Endothelial cell of umbilical vein (primary cell): Measurements from ENCODE around the gene CENPS. TPM values are rescaled to one million over a fixed set of nuclear protein-coding genes. Genes with fewer than 3 reads are reported as not detected.

Source experiments
- Bru-seq: library from RNA; stranded (reverse); fragments of 400-500 nt; gene quantifications from one replicate; lab custom pipeline; 2021; lab: Mats Ljungman, UMichigan
- BruChase-seq, 2 experiments: library from RNA; stranded (reverse); fragments of 400-500 nt; gene quantifications; one replicate each; lab custom pipeline; 2021; lab: Mats Ljungman, UMichigan
- BruUV-seq: library from RNA; stranded (reverse); fragments of 400-500 nt; replicated peaks from 2 replicates; lab custom pipeline; 2021; lab: Mats Ljungman, UMichigan
- CTCF ChIA-PET: fragments of 300-600, 350-600 bp; sonication (Branson Sonifier 250); formaldehyde crosslinking; loops from one replicate; lab custom pipeline; 2021; ENCODE audit warnings: antibody characterized with exemption, inconsistent platforms; lab: Charles Lee
- POLR2A ChIA-PET: fragments of 300-600, 350-600 bp; sonication (Branson Sonifier 250); formaldehyde crosslinking; loops from one replicate; lab custom pipeline; 2021; ENCODE audit warnings: antibody characterized with exemption, inconsistent platforms; lab: Charles Lee
- DNase-seq: peaks from one replicate; pipeline ENCODE4 v3.0.0-alpha.2; 2011; ENCODE audit warnings: low read depth, low spot score
- FAIRE-seq: peaks from 2 replicates; lab custom pipeline; 2011; peaks lifted over from hg19 to GRCh38; lab: Jason Lieb, UNC
- H2AFZ ChIP-seq: 2 replicates; pipeline ENCODE4 v1.6.0; 2012; ENCODE audit warnings: low read depth, low read length, control low read depth, inconsistent platforms
- H3K27ac ChIP-seq: 2 replicates; pipeline ENCODE4 v1.5.1; 2011; ENCODE audit warnings: low read depth, mild to moderate bottlenecking, control low read depth, low read length, moderate library complexity; ENCODE audit not compliant: insufficient read depth
- H3K27me3 ChIP-seq, 2 experiments: 2 replicates each; pipeline versions ENCODE4 v1.6.0 to v1.6.1; 2011; ENCODE audit warnings: low read length in 2 of 2, mixed read lengths in 1 of 2; ENCODE audit not compliant: control insufficient read depth in 2 of 2, insufficient read depth in 2 of 2
- H3K36me3 ChIP-seq, 2 experiments: 2 replicates in 1 of 2; 3 replicates in 1 of 2; pipeline ENCODE4 v1.5.1; 2011; ENCODE audit warnings: low read length in 2 of 2, mild to moderate bottlenecking in 1 of 2, moderate library complexity in 1 of 2; ENCODE audit not compliant: control insufficient read depth in 2 of 2, insufficient read depth in 2 of 2; ENCODE audit errors: extremely low read depth in 1 of 2
- H3K4me1 ChIP-seq: 3 replicates; pipeline ENCODE4 v1.5.1; 2011; ENCODE audit warnings: mild to moderate bottlenecking, low read length; ENCODE audit not compliant: control insufficient read depth, insufficient read depth; ENCODE audit errors: extremely low read depth
- H3K4me2 ChIP-seq: 2 replicates; pipeline ENCODE4 v1.6.1; 2011; ENCODE audit warnings: low read length, control low read depth, mixed read lengths; ENCODE audit not compliant: insufficient read depth
- H3K4me3 ChIP-seq, 3 experiments: fragments of 200-600 bp in 1 of 3; sonication (generic), shearing (Covaris generic) in 1 of 3; replicated peaks in 1 of 3; 2 replicates each; pipeline ENCODE4 v1.5.1; 2011 to 2016; ENCODE audit warnings: control low read depth in 3 of 3, low read length in 3 of 3, mild to moderate bottlenecking in 2 of 3, inconsistent platforms in 1 of 3, low read depth in 1 of 3, moderate library complexity in 1 of 3; ENCODE audit not compliant: insufficient read depth in 1 of 3
- H3K79me2 ChIP-seq: 2 replicates; pipeline ENCODE4 v1.6.0; 2012; ENCODE audit warnings: low read length, inconsistent platforms; ENCODE audit not compliant: control insufficient read depth, insufficient read depth
- H3K9ac ChIP-seq: replicated peaks from 2 replicates; pipeline ENCODE3; 2011; ENCODE audit warnings: low read length, control low read depth; ENCODE audit not compliant: insufficient read depth; ENCODE audit errors: extremely low read depth
- H3K9me1 ChIP-seq: replicated peaks from 3 replicates; pipeline ENCODE4 v1.6.0; 2011; ENCODE audit warnings: mild to moderate bottlenecking, low read length; ENCODE audit not compliant: control insufficient read depth, insufficient read depth; ENCODE audit errors: extremely low read depth
- H3K9me3 ChIP-seq: replicated peaks from 2 replicates; pipeline ENCODE4 v1.5.1; 2012; ENCODE audit warnings: low read length, inconsistent platforms; ENCODE audit not compliant: control insufficient read depth, insufficient read depth
- H4K20me1 ChIP-seq: replicated peaks from 2 replicates; pipeline ENCODE3; 2011; ENCODE audit warnings: mild to moderate bottlenecking, low read length; ENCODE audit not compliant: control insufficient read depth, insufficient read depth; ENCODE audit errors: extremely low read depth
- EZH2 ChIP-seq: IDR thresholded peaks from 2 replicates; pipeline ENCODE4 v1.6.1; 2012; ENCODE audit warnings: borderline replicate concordance, low read depth, mild to moderate bottlenecking, moderate library complexity, low read length, inconsistent platforms; ENCODE audit not compliant: severe bottlenecking
- FOS ChIP-seq: IDR thresholded peaks from 2 replicates; pipeline ENCODE4 v1.6.1; 2011; ENCODE audit warnings: mild to moderate bottlenecking, low read length, moderate library complexity, borderline replicate concordance; ENCODE audit not compliant: insufficient read depth
- GATA2 ChIP-seq: IDR thresholded peaks from 2 replicates; pipeline ENCODE4 v1.7.0; 2011; ENCODE audit warnings: low read depth, mild to moderate bottlenecking, moderate library complexity, mixed read lengths, low read length; ENCODE audit not compliant: insufficient read length, insufficient read depth
- JUN ChIP-seq: IDR thresholded peaks from 2 replicates; pipeline ENCODE4 v1.6.1; 2011; ENCODE audit warnings: borderline replicate concordance, low read depth; ENCODE audit not compliant: insufficient read length, insufficient read depth
- MAX ChIP-seq: IDR thresholded peaks from 2 replicates; pipeline ENCODE4 v1.6.1; 2011; ENCODE audit not compliant: insufficient read depth, insufficient read length
- MYC ChIP-seq: IDR thresholded peaks from one replicate; pipeline ENCODE4 v1.6.1; 2011; ENCODE audit warnings: mild to moderate bottlenecking, low read depth, low read length
- POLR2A ChIP-seq: IDR thresholded peaks from 2 replicates; pipeline ENCODE4 v1.6.1; 2012; ENCODE audit warnings: low read depth, mild to moderate bottlenecking, control low read depth, low read length
- POLR2AphosphoS5 ChIP-seq: IDR thresholded peaks from 2 replicates; pipeline ENCODE4 v1.6.1; 2012; ENCODE audit warnings: low read depth, mild to moderate bottlenecking, control low read depth, low read length, moderate library complexity; ENCODE audit not compliant: insufficient read depth
- dilution Hi-C: fragments of 300-500 bp; cut with MboI; formaldehyde crosslinking; loops from one replicate; pipeline ENCODE4 v1.15.0; 2019; ENCODE audit warnings: low sequenced_read_pairs; ENCODE audit not compliant: extremely low pct_ligation_motif_present
- intact Hi-C: fragments of 100-400 bp; cut with micrococcal nuclease; formaldehyde crosslinking; loops from one replicate; pipeline ENCODE4 v1.10.0; 2022
- long read RNA-seq: library from polyadenylated mRNA; stranded (forward); transcript quantifications from one replicate; pipeline ENCODE4 v2.0.0, GENCODE V29; 2021
- polyA minus RNA-seq, 3 experiments: library from RNA; depleted of rRNA, polyadenylated mRNA; stranded (reverse); fragments of >200 nt; gene quantifications; 1 replicate in 1 of 3; 2 replicates in 2 of 3; pipeline ENCODE4 v1.2.3, GENCODE V29; 2011
- polyA plus RNA-seq, 4 experiments: library from polyadenylated mRNA; depleted of rRNA in 3 of 4; stranded (reverse) in 3 of 4; unstranded in 1 of 4; fragments of >200 nt; gene quantifications; 2 replicates each; pipeline versions ENCODE4 v1.2.1 to v1.2.3, GENCODE V29; 2011 to 2012; ENCODE audit warnings: missing spikeins in 1 of 4
- total RNA-seq: library from RNA; stranded (reverse); gene quantifications from 2 replicates; pipeline ENCODE4 v1.2.3, GENCODE V29; 2021
- TF ChIP-seq, protein P1 (sequence below), 2 donors: IDR thresholded peaks; 1 replicate in 1 of 2; 2 replicates in 1 of 2; pipeline ENCODE4 v1.5.1; 2011; ENCODE audit warnings: low read length in 2 of 2, mild to moderate bottlenecking in 2 of 2, moderate library complexity in 2 of 2, control low read depth in 1 of 2, inconsistent platforms in 1 of 2, low read depth in 1 of 2; ENCODE audit not compliant: insufficient read depth in 1 of 2; ENCODE audit errors: extremely low read depth in 1 of 2

Gene CENPS
- 16.2 and 17.0 TPM in 2 replicates for total RNA-seq
- polyA plus RNA-seq, result 8.7 and 10.2 TPM in 2 replicates
- 9.0 and 11.3 TPM in 2 replicates for polyA plus RNA-seq (2011; cell fraction: cytosol; rRNA removed)
- polyA plus RNA-seq (2011; cell fraction: nucleus; rRNA removed), result 4.8 and 5.6 TPM in 2 replicates
- 12.6 and 17.0 TPM in 2 replicates for polyA plus RNA-seq (2012)
- polyA minus RNA-seq, result 1.0 and 1.2 TPM in 2 replicates
- 9.5 TPM for polyA minus RNA-seq (2011; cell fraction: cytosol; rRNA and poly(A)+ RNA removed)
- 3.4 and 10.4 TPM in 2 replicates for polyA minus RNA-seq (2011; cell fraction: nucleus; rRNA and poly(A)+ RNA removed)
- Bru-seq, nascent RNA, result percentile 62 among the genes with signal in this experiment
- percentile 79 among the genes with signal in this experiment for BruChase-seq, experiment 1, labeled RNA remaining after a 6-hour chase
- BruChase-seq, experiment 2, labeled RNA remaining after a 2-hour chase, result percentile 74 among the genes with signal in this experiment
- long read RNA-seq, transcript CENPS-201 (5 exons, 896 nt), result major isoform, 28 of 58 reads
- long read RNA-seq, transcript CENPS-204 (5 exons, 914 nt), result minor isoform, 25 of 58 reads
- long read RNA-seq, partial matches to known transcripts, result 0 of 58 reads
- long read RNA-seq, other reads (novel, unspliced or antisense), result 2 of 58 reads

GRCh38 chr1:10430216-10431069 lies at the start of gene CENPS:
Gene CENPS, plus strand, starts transcription at chr1:10430433. Its CDS starts 85 bp downstream, at chr1:10430518.
- Histone ChIP-seq H3K36me3 (no peaks in the 10 kb centered on the region), H3K9ac (peak within 1 kb of the TSS; percentile 72), H3K27ac (peak within 1 kb of the TSS; percentile 42), H3K4me1 (peaks cover 14% of the 10 kb centered on the region), H3K4me3 (peak within 1 kb of the TSS; percentile 35 to 67 (median 55)), H3K4me2 (peak within 1 kb of the TSS; percentile 50), H3K79me2 (no peaks in the 10 kb centered on the region), H3K9me3 (no peaks in the 10 kb centered on the region), H2AFZ (peak within 1 kb of the TSS; percentile 87), H3K9me1 (no peaks in the 10 kb centered on the region), H3K27me3 (no peaks in the 10 kb centered on the region), H4K20me1 (no peaks in the 10 kb centered on the region)
- TSS peak; percentile 39 for BruUV-seq
- POLR2A ChIA-PET, result interaction anchor here (0.6 to 1.6 kb wide), 4 partner anchors 15 to 63 kb away, joined by 3 to 12 read pairs (median 4); partner anchors contain the start of gene PGD
- TF ChIP-seq, protein P1, sequence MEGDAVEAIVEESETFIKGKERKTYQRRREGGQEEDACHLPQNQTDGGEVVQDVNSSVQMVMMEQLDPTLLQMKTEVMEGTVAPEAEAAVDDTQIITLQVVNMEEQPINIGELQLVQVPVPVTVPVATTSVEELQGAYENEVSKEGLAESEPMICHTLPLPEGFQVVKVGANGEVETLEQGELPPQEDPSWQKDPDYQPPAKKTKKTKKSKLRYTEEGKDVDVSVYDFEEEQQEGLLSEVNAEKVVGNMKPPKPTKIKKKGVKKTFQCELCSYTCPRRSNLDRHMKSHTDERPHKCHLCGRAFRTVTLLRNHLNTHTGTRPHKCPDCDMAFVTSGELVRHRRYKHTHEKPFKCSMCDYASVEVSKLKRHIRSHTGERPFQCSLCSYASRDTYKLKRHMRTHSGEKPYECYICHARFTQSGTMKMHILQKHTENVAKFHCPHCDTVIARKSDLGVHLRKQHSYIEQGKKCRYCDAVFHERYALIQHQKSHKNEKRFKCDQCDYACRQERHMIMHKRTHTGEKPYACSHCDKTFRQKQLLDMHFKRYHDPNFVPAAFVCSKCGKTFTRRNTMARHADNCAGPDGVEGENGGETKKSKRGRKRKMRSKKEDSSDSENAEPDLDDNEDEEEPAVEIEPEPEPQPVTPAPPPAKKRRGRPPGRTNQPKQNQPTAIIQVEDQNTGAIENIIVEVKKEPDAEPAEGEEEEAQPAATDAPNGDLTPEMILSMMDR (IDR thresholded peaks at IDR 0.05; ENCODE audit: extremely low read depth in 1 of 2, insufficient read depth in 1 of 2, low read depth in 1 of 2, low read length in 2 of 2), result peak; percentile 94 to 97
- TF ChIP-seq MYC (no peak), POLR2A (peak; percentile 73), FOS (no peak), EZH2 (no peak), GATA2 (peak; percentile 36), MAX (peak; percentile 44), POLR2AphosphoS5 (peak; percentile 62), JUN (no peak)
- dilution Hi-C loops, result no loop called here
- CTCF ChIA-PET, result interaction anchor here (0.7 to 3.3 kb wide), 27 partner anchors 9 to 440 kb away, joined by 3 to 123 read pairs (median 6); partner anchors contain the start of genes DFFA, KIF1B and PGD
- FAIRE-seq (peak; percentile 86), DNase-seq (peak; percentile 92)
- intact Hi-C loops, result loop anchor here (1.0 kb wide), 3 partner anchors 42 to 437 kb away; partner anchors contain the start of gene DFFA
